ENCODE results near the gene BCKDK. TPM values are rescaled to one million over a fixed set of nuclear protein-coding genes. Genes with fewer than 3 reads are reported as not detected.

The BCKDK gene
- total and polyA plus RNA-seq, 2 of the 13 experiments (the other 11 are each of a cell fraction or from before 2014, with no cell fraction given) = 24.9 to 42.6 TPM

GRCh38 chr16:31086629-31086906 is 21.6 kb upstream of the BCKDK start:
- TF ChIP-seq ZNF687 (CRISPR knock-in tag; IDR thresholded peaks at IDR 0.05) = 0 out of 2 replicates have a peak, but pooled peaks have one; percentile 19
- no peak for TF ChIP-seq ZNF589 (CRISPR knock-in tag; conservative IDR thresholded peaks at IDR 0.05)
- no peak for TF ChIP-seq CBX2 (IDR thresholded peaks at IDR 0.05; ENCODE audit: low read depth, low read length)
- TF ChIP-seq CBX2 (CRISPR knock-in tag; IDR thresholded peaks at IDR 0.05; ENCODE audit: low read depth) = no peak
- TF ChIP-seq ZBTB44 (CRISPR knock-in tag; IDR thresholded peaks at IDR 0.05) = no peak
- TF ChIP-seq HNRNPLL (IDR thresholded peaks at IDR 0.05; ENCODE audit: low read depth, low read length, poor library complexity, severe bottlenecking) = peak; percentile 4
- TF ChIP-seq THYN1 (CRISPR knock-in tag; IDR thresholded peaks at IDR 0.05; ENCODE audit: borderline replicate concordance, low read depth) = no peak
- TF ChIP-seq ZBTB43 (CRISPR knock-in tag; conservative IDR thresholded peaks at IDR 0.05) = no peak
- TF ChIP-seq GATAD1 (CRISPR knock-in tag; IDR thresholded peaks at IDR 0.05) = no peak
- TF ChIP-seq ZNF136 (CRISPR knock-in tag; IDR thresholded peaks at IDR 0.05; ENCODE audit: low read depth) = no peak
- TF ChIP-seq HNRNPH1 (optimal IDR thresholded peaks at IDR 0.05; ENCODE audit: low read depth, low read length) = no peak
- TF ChIP-seq ZNF781 (CRISPR knock-in tag; IDR thresholded peaks at IDR 0.05; ENCODE audit: borderline replicate concordance, not compliant biosample characterization) = no peak
- TF ChIP-seq MAFG (CRISPR knock-in tag; IDR thresholded peaks at IDR 0.05) = no peak
- Histone ChIP-seq H3K27me3 (ENCODE audit: control insufficient read depth in 1 of 2, insufficient read depth in 2 of 2, low read length in 2 of 2) (no peaks in the 10 kb centered on the region), H3K9me3 (ENCODE audit: low read length) (no peaks in the 10 kb centered on the region), H3K36me3 (replicated peaks in 1 of 2; ENCODE audit: control insufficient read depth in 1 of 2, insufficient read depth in 2 of 2, low read length in 2 of 2) (peaks cover 16 to 30% of the 10 kb centered on the region in 2 experiments), H3K4me3 (replicated peaks in 1 of 3; ENCODE audit: insufficient read depth in 1 of 3, low read depth in 2 of 3, low read length in 3 of 3) (no peak overlapping the region), H3K27ac (ENCODE audit: extremely low read length, insufficient read depth, low read length) (no peak overlapping the region), H2AFZ (ENCODE audit: low read length) (no peak overlapping the region), H4K20me1 (ENCODE audit: insufficient read depth, low read length) (no peaks in the 10 kb centered on the region; the same call in 1 of the 2 replicates), H3K79me2 (ENCODE audit: insufficient read depth, low read length) (peaks cover 12% of the 10 kb centered on the region), H3K4me2 (ENCODE audit: low read depth, low read length) (no peak overlapping the region), H3K4me1 (ENCODE audit: insufficient read depth, low read length) (no peaks in the 10 kb centered on the region), H3K9ac (ENCODE audit: insufficient read depth, low read depth, low read length) (no peak overlapping the region)
- whole genome bisulfite sequencing (ENCODE audit: low lambda C conversion rate) = 100% methylated on average over 2 of the region's 6 CpGs
- DNase-seq (ENCODE audit: low spot score) (no peak), FAIRE-seq (no peak), ATAC-seq (peak; percentile 4; the same call in 2 of the 3 replicates)
- no TSS peak for BruUV-seq (replicated peaks)
- ChIA-PET POLR2A (interaction anchor here (1.4 to 3.3 kb wide), 2 partner anchors 12 to 31 kb away, joined by 3 to 17 read pairs; partner anchors contain the start of genes KAT8, ZNF646 and ZNF668), CTCF (ENCODE audit: low intra/inter-chr PET ratio, low total read pairs) (no interaction called here)
- intact Hi-C loops (cut with micrococcal nuclease; ENCODE audit: unreplicated experiment) (no loop called here), in situ Hi-C loops (cut with HindIII; ENCODE audit: extremely low pct_ligation_motif_present, low pct_unique_long_range_greater_than_20kb) (no loop called here)
